Right lobe of liver (tissue), 4 donors: ENCODE data around the gene DNAJC24.

Experiments used
- POLR2A ChIP-seq: fragments of 450-650 bp; IDR thresholded peaks from one replicate; pipeline ENCODE4 v1.6.1; 2017; ENCODE audit warnings: antibody characterized with exemption, mild to moderate bottlenecking
- TF ChIP-seq, protein P1 (sequence below), 4 donors: fragments of 200-600 bp in 3 of 4; fragments of 450-650 bp in 1 of 4; IDR thresholded peaks; one replicate each; pipeline versions ENCODE4 v1.5.1 to v1.8.0; 2016 to 2022; ENCODE audit warnings: antibody characterized with exemption in 4 of 4, mild to moderate bottlenecking in 2 of 4
- donor health status: DM: no; HTN: no; CAD: no.
- donor health status: DM: no; HTN: no; CAD: no.
- donor health status: DM: no; HTN: yes; CAD: no.

DNA sequence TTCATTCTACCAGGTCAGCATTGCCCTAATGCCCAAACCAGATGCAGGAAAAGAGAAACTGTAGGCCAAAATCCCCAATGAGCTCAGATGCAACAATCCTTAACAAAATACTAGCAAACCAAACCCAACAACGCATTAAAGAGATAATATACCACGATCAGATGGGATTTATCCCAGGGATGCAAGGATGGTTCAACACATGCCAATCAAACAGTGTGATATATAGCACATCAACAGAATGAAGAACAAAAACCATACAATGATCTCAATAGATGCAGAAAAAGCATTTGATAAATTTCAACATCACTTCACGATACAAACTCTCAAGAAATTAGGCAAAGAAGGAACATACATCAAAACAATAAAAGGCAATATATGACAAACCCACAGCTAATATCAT lies 94.8 kb downstream of the DNAJC24 start:
- TF ChIP-seq, protein P1, sequence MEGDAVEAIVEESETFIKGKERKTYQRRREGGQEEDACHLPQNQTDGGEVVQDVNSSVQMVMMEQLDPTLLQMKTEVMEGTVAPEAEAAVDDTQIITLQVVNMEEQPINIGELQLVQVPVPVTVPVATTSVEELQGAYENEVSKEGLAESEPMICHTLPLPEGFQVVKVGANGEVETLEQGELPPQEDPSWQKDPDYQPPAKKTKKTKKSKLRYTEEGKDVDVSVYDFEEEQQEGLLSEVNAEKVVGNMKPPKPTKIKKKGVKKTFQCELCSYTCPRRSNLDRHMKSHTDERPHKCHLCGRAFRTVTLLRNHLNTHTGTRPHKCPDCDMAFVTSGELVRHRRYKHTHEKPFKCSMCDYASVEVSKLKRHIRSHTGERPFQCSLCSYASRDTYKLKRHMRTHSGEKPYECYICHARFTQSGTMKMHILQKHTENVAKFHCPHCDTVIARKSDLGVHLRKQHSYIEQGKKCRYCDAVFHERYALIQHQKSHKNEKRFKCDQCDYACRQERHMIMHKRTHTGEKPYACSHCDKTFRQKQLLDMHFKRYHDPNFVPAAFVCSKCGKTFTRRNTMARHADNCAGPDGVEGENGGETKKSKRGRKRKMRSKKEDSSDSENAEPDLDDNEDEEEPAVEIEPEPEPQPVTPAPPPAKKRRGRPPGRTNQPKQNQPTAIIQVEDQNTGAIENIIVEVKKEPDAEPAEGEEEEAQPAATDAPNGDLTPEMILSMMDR (IDR thresholded peaks at IDR 0.05), result no peak
- TF ChIP-seq POLR2A, result no peak
